ENCODE measurements around the gene EPB42.

EPB42 gene

GRCh38 chr15:43210172-43210745 lies 10.6 kb downstream of the EPB42 start:
- CTCF ChIA-PET: interaction anchor here (0.6 to 4.4 kb wide), 9 partner anchors 9 to 1943 kb away, joined by 3 to 27 read pairs (median 4); partner anchors contain the start of genes EPB42 and TGM5
- H3K9me3 ChIP-seq (ENCODE audit: control extremely low read depth in 1 of 5, control insufficient read depth in 4 of 5, insufficient read depth in 2 of 5, low read depth in 1 of 5, low read length in 4 of 5): no peaks in the 10 kb centered on the region
- no peak for DNase-seq
- no peak overlapping the region for H3K27ac ChIP-seq (ENCODE audit: insufficient read depth in 1 of 2, low read depth in 1 of 2, low read length in 2 of 2, poor library complexity in 1 of 2, severe bottlenecking in 2 of 2)
- POLR2A ChIA-PET: no interaction called here
- no peaks in the 10 kb centered on the region for H3K4me1 ChIP-seq (ENCODE audit: control extremely low read depth in 1 of 4, control insufficient read depth in 4 of 4, insufficient read depth in 4 of 4, low read length in 3 of 4)
- WGBS (ENCODE audit: insufficient coverage): 99% methylated on average over 9 of the region's 15 CpGs
- no peak overlapping the region for H3K4me3 ChIP-seq (ENCODE audit: control insufficient read depth in 1 of 7, extremely low read depth in 1 of 7, insufficient read depth in 4 of 7, low read depth in 2 of 7, low read length in 6 of 7)
- no peaks in the 10 kb centered on the region for H3K36me3 ChIP-seq (ENCODE audit: control insufficient read depth in 4 of 4, insufficient read depth in 4 of 4, low read length in 3 of 4)
- peaks cover 0 to 25% (median 11%) of the 10 kb centered on the region in 5 experiments for H3K27me3 ChIP-seq (replicated peaks in 2 of 5; ENCODE audit: control insufficient read depth in 4 of 5, insufficient read depth in 5 of 5, low read length in 4 of 5)

- H3K4me3 ChIP-seq (ENCODE audit: control insufficient read depth in 1 of 7, extremely low read depth in 1 of 7, insufficient read depth in 4 of 7, low read depth in 2 of 7, low read length in 6 of 7): no peak overlapping the region
- DNase-seq: peak in 2 of 3 donors; percentile 17 to 25
- CTCF ChIA-PET: interaction anchor here (0.6 to 4.4 kb wide), 4 partner anchors 16 to 1944 kb away, joined by 3 to 27 read pairs (median 12); partner anchors contain the start of gene TGM5
- peaks cover 0 to 25% (median 13%) of the 10 kb centered on the region in 5 experiments for H3K27me3 ChIP-seq (replicated peaks in 2 of 5; ENCODE audit: control insufficient read depth in 4 of 5, insufficient read depth in 5 of 5, low read length in 4 of 5)
- no peaks in the 10 kb centered on the region for H3K9me3 ChIP-seq (ENCODE audit: control extremely low read depth in 1 of 5, control insufficient read depth in 4 of 5, insufficient read depth in 2 of 5, low read depth in 1 of 5, low read length in 4 of 5)
- no peaks in the 10 kb centered on the region for H3K4me1 ChIP-seq (ENCODE audit: control extremely low read depth in 1 of 4, control insufficient read depth in 4 of 4, insufficient read depth in 4 of 4, low read length in 3 of 4)
- POLR2A ChIA-PET: no interaction called here
- no peaks in the 10 kb centered on the region for H3K36me3 ChIP-seq (ENCODE audit: control insufficient read depth in 4 of 4, insufficient read depth in 4 of 4, low read length in 3 of 4)
- 81% methylated on average over 10 of the region's 13 CpGs for WGBS (ENCODE audit: insufficient coverage)
- H3K27ac ChIP-seq (ENCODE audit: insufficient read depth in 1 of 2, low read depth in 1 of 2, low read length in 2 of 2, poor library complexity in 1 of 2, severe bottlenecking in 2 of 2): no peak overlapping the region
Observed at GRCh38 chr15:43209059-43209824, 11.6 kb downstream of the EPB42 start.

GRCh38 chr15:43208052-43209002 lies 12.5 kb downstream of the EPB42 start:
- WGBS (ENCODE audit: insufficient coverage): 77% methylated on average over 19 of the region's 23 CpGs
- ChIA-PET CTCF (interaction anchor here (0.9 to 4.4 kb wide), 8 partner anchors 9 to 78 kb away, joined by 3 to 27 read pairs (median 4); partner anchors contain the start of gene TGM5), POLR2A (interaction anchor here (0.8 kb wide), 1 partner anchor 12 kb away, joined by 4 read pairs; the partner anchor contains the start of gene EPB42)
- Histone ChIP-seq H3K4me1 (ENCODE audit: control extremely low read depth in 1 of 4, control insufficient read depth in 4 of 4, insufficient read depth in 4 of 4, low read length in 3 of 4) (no peaks in the 10 kb centered on the region), H3K4me3 (ENCODE audit: control insufficient read depth in 1 of 7, extremely low read depth in 1 of 7, insufficient read depth in 4 of 7, low read depth in 2 of 7, low read length in 6 of 7) (no peak overlapping the region), H3K9me3 (ENCODE audit: control extremely low read depth in 1 of 5, control insufficient read depth in 4 of 5, insufficient read depth in 2 of 5, low read depth in 1 of 5, low read length in 4 of 5) (no peaks in the 10 kb centered on the region), H3K27ac (ENCODE audit: insufficient read depth in 1 of 2, low read depth in 1 of 2, low read length in 2 of 2, poor library complexity in 1 of 2, severe bottlenecking in 2 of 2) (no peak overlapping the region), H3K27me3 (replicated peaks in 2 of 5; ENCODE audit: control insufficient read depth in 4 of 5, insufficient read depth in 5 of 5, low read length in 4 of 5) (peaks cover 0 to 25% (median 13%) of the 10 kb centered on the region in 5 experiments), H3K36me3 (ENCODE audit: control insufficient read depth in 4 of 4, insufficient read depth in 4 of 4, low read length in 3 of 4) (no peaks in the 10 kb centered on the region)
- DNase-seq: no peak

GRCh38 chr15:43207024-43207423 lies 13.8 kb downstream of the EPB42 start:
- WGBS (ENCODE audit: insufficient coverage): 98% methylated on average over 6 of the region's 9 CpGs
- Histone ChIP-seq H3K36me3 (ENCODE audit: control insufficient read depth in 4 of 4, insufficient read depth in 4 of 4, low read length in 3 of 4) (no peaks in the 10 kb centered on the region), H3K27me3 (replicated peaks in 2 of 5; ENCODE audit: control insufficient read depth in 4 of 5, insufficient read depth in 5 of 5, low read length in 4 of 5) (peaks cover 0 to 25% (median 13%) of the 10 kb centered on the region in 5 experiments), H3K4me3 (ENCODE audit: control insufficient read depth in 1 of 7, extremely low read depth in 1 of 7, insufficient read depth in 4 of 7, low read depth in 2 of 7, low read length in 6 of 7) (no peak overlapping the region), H3K27ac (ENCODE audit: insufficient read depth in 1 of 2, low read depth in 1 of 2, low read length in 2 of 2, poor library complexity in 1 of 2, severe bottlenecking in 2 of 2) (no peak overlapping the region), H3K9me3 (ENCODE audit: control extremely low read depth in 1 of 5, control insufficient read depth in 4 of 5, insufficient read depth in 2 of 5, low read depth in 1 of 5, low read length in 4 of 5) (no peaks in the 10 kb centered on the region), H3K4me1 (ENCODE audit: control extremely low read depth in 1 of 4, control insufficient read depth in 4 of 4, insufficient read depth in 4 of 4, low read length in 3 of 4) (no peaks in the 10 kb centered on the region)
- POLR2A ChIA-PET: no interaction called here
- no peak for DNase-seq
- CTCF ChIA-PET: interaction anchor here (1.0 to 4.4 kb wide), 5 partner anchors 10 to 79 kb away, joined by 4 to 27 read pairs (median 5); partner anchors contain the start of gene TGM5

- no peak overlapping the region for H3K27ac ChIP-seq (ENCODE audit: insufficient read depth in 1 of 2, low read depth in 1 of 2, low read length in 2 of 2, poor library complexity in 1 of 2, severe bottlenecking in 2 of 2)
- H3K4me1 ChIP-seq (ENCODE audit: control extremely low read depth in 1 of 4, control insufficient read depth in 4 of 4, insufficient read depth in 4 of 4, low read length in 3 of 4): no peaks in the 10 kb centered on the region
- WGBS (ENCODE audit: insufficient coverage): 95% methylated on average over 5 of the region's 5 CpGs
- peaks cover 0 to 25% (median 13%) of the 10 kb centered on the region in 5 experiments for H3K27me3 ChIP-seq (replicated peaks in 2 of 5; ENCODE audit: control insufficient read depth in 4 of 5, insufficient read depth in 5 of 5, low read length in 4 of 5)
- no peaks in the 10 kb centered on the region for H3K36me3 ChIP-seq (ENCODE audit: control insufficient read depth in 4 of 4, insufficient read depth in 4 of 4, low read length in 3 of 4)
- POLR2A ChIA-PET: no interaction called here
- no peaks in the 10 kb centered on the region for H3K9me3 ChIP-seq (ENCODE audit: control extremely low read depth in 1 of 5, control insufficient read depth in 4 of 5, insufficient read depth in 2 of 5, low read depth in 1 of 5, low read length in 4 of 5)
- no peak overlapping the region for H3K4me3 ChIP-seq (ENCODE audit: control insufficient read depth in 1 of 7, extremely low read depth in 1 of 7, insufficient read depth in 4 of 7, low read depth in 2 of 7, low read length in 6 of 7)
- CTCF ChIA-PET: interaction anchor here (1.4 to 4.4 kb wide), 2 partner anchors 10 to 62 kb away, joined by 3 to 27 read pairs; partner anchors contain the start of gene TGM5
- DNase-seq: no peak
Observed at GRCh38 chr15:43206054-43206453, 14.8 kb downstream of the EPB42 start.

GRCh38 chr15:43204016-43204901 lies 16.6 kb downstream of the EPB42 start:
- H3K27ac ChIP-seq (ENCODE audit: insufficient read depth in 1 of 2, low read depth in 1 of 2, low read length in 2 of 2, poor library complexity in 1 of 2, severe bottlenecking in 2 of 2): no peak overlapping the region
- H3K9me3 ChIP-seq (ENCODE audit: control extremely low read depth in 1 of 5, control insufficient read depth in 4 of 5, insufficient read depth in 2 of 5, low read depth in 1 of 5, low read length in 4 of 5): no peaks in the 10 kb centered on the region
- ChIA-PET CTCF (interaction anchor here (0.7 to 4.1 kb wide), 23 partner anchors 8 to 499 kb away, joined by 3 to 50 read pairs (median 4); partner anchors contain the start of gene TGM5), POLR2A (interaction anchor here (0.9 to 1.0 kb wide), 2 partner anchors 10 to 12 kb away, joined by 3 to 4 read pairs; no protein-coding TSS in a partner anchor)
- no peaks in the 10 kb centered on the region for H3K4me1 ChIP-seq (ENCODE audit: control extremely low read depth in 1 of 4, control insufficient read depth in 4 of 4, insufficient read depth in 4 of 4, low read length in 3 of 4)
- H3K36me3 ChIP-seq (ENCODE audit: control insufficient read depth in 4 of 4, insufficient read depth in 4 of 4, low read length in 3 of 4): no peaks in the 10 kb centered on the region
- peak; percentile 63 to 77 (median 77) for DNase-seq
- WGBS (ENCODE audit: insufficient coverage): 55% methylated on average over 7 of the region's 8 CpGs
- no peak overlapping the region for H3K4me3 ChIP-seq (ENCODE audit: control insufficient read depth in 1 of 7, extremely low read depth in 1 of 7, insufficient read depth in 4 of 7, low read depth in 2 of 7, low read length in 6 of 7)
- H3K27me3 ChIP-seq (replicated peaks in 2 of 5; ENCODE audit: control insufficient read depth in 4 of 5, insufficient read depth in 5 of 5, low read length in 4 of 5): peaks cover 0 to 18% (median 10%) of the 10 kb centered on the region in 5 experiments

Data from common myeloid progenitor, CD34-positive (primary cell).